HS-27A (cell line): ENCODE measurements around the gene DTD1.

Experiments used
- DNase-seq: peaks from one replicate; pipeline ENCODE4 v3.0.0-alpha.2; 2012; ENCODE audit warnings: low read depth, missing footprints

The DTD1 gene

GRCh38 chr20:18663932-18664331 lies 76.1 kb downstream of the DTD1 start:
- DNase-seq, result no peak

- DNase-seq, result no peak
These were observed 77.3 kb downstream of the DTD1 start for GRCh38 chr20:18665135-18665534.

- DNase-seq, result no peak
These were observed 79.1 kb downstream of the DTD1 start for GRCh38 chr20:18666803-18667415.

DNA sequence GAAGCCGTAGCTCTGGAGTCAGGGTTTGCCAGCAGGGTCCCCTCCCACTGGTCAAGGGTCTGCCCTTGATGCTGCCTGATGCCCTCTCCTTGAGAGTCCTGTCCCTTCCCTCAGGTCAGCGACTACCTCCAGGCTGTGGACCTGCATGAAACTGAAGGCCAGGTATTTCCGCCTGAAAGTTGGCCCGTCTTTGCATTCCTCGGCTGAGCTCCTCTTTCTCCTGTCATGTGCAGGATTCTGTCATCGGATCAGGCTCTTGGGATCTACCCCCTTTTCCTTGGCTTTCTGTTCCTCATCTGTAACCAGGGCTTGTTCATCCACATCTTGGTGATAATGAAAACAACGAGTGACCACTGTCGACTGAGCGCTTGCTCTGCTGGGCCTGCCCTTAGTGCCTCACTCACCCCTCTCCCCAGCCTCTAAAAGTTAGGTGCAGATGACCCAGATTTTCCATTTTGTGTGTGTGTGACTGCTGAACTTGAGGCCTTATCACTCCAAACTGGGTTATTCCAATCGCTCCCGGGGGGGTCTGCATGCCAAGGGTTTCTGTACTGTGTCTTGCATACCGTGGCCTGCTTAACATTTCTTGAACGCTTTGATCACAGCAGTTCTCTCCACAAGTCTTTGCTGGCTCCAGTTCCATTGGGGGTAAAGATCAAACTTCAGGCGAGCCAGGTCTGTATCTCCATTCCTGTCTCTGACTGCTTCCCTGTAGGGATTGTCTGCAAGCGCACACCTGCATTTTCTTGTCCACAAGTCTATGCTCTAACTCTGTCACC lies 81.6 kb downstream of the DTD1 start:
- DNase-seq, result no peak

GRCh38 chr20:18671203-18671710 lies 83.4 kb downstream of the DTD1 start:
- no peak for DNase-seq

DNA sequence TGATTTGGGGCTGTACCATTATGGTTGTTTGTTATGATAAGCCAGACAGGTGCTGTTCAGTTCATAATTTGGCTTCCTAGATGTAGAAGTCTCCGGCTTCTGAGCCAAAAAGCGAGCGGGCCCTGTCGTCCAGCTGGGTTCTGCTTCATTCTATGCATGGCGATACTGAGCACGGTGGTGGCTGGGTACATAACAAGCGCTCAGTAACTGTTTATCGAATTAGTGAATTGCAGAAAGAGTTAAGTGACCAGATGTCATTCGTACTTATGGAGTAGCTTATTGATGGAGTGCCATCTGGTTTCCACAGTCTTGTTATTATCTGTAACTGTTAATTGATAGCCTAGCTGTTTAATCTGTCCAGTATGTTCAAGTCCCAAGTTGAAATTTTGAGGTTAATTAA lies 85.0 kb downstream of the DTD1 start:
- no peak for DNase-seq

- DNase-seq, result no peak
These were observed 88.5 kb downstream of the DTD1 start for GRCh38 chr20:18676396-18676795.

DNA sequence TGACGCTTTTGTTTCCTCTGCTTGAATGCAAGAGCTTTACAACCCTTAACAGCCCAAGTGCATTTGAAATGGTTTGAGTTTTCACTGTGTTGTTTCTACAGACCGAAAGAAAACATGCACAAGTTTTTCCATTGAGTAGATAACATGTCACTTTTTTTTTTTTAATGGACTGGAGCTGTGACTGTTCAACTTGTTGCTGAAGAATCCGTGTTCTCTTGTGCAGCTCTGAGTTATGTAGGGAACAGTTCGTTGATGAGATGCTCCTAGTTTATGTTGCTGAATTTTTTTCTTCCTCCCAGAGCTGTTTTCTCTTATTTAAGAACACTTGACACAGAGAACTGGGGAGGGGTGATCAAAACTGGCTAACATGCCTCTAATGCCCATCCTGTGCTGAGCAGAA lies 89.3 kb downstream of the DTD1 start:
- DNase-seq, result no peak

DNA sequence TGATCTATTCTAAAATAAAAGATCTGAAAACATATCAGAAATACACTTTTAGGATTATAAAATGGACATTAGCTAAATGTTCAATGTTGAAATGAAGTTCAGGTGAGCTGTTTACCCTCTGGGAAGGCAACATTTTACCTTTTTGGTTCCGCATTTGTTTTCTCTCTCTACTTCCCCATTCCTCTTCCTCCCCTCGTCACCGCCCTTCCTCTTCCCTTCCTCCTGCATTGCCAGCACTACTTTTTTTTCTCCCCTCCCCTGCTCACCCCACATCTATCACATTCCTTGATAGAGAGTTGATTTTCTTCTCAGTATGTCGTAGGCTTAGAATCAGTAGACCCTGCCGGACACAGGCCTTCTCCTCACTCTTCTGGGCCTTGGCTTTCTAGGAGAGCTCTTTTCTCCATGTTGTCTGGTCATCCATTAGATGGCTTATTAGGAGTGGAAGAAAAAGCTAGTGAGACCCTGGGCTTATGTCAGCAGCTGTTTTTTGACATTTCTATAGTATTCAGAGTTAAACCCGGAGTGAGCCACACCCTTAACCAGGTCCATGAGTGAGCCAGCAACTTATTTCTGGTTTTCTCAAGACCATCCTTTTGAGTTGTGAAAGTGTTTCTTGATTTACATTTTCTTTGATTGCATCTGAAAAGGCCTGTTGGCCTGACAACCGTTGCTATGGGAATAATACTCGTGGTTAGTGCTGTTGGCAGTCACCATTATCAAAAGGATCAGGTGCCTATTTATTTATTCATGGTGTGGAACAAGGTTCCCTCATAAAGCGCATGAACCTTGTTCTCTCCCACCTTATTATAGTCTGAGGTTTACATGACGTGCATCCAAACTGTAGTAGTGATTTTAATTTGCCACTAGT lies 90.9 kb downstream of the DTD1 start:
- no peak for DNase-seq

DNA sequence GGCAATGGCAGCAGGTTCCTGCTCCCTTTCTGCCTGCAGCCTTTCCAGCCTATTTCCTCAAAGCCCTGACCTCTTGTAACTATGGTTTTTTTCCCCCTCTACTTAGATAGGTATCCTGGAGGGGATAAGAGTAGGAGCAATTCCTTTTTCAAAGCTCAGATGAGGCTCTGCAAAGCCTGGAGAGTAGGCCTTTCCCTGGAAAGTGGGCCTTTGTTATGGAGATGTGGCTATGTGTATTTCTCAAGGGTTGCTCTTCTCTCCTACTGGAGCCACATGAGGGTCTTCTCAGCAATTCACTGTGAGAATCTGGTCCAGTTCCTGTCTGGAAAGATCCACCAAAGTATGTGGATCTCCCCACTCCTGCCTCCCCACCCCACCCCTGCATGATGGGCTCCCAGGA lies 96.0 kb downstream of the DTD1 start:
- DNase-seq, result no peak

GRCh38 chr20:18684775-18685174 lies 96.9 kb downstream of the DTD1 start:
- no peak for DNase-seq

- no peak for DNase-seq
These were observed 97.6 kb downstream of the DTD1 start for GRCh38 chr20:18685406-18685805.

- DNase-seq, result no peak
These were observed 98.8 kb downstream of the DTD1 start for GRCh38 chr20:18686696-18687095.

DNA sequence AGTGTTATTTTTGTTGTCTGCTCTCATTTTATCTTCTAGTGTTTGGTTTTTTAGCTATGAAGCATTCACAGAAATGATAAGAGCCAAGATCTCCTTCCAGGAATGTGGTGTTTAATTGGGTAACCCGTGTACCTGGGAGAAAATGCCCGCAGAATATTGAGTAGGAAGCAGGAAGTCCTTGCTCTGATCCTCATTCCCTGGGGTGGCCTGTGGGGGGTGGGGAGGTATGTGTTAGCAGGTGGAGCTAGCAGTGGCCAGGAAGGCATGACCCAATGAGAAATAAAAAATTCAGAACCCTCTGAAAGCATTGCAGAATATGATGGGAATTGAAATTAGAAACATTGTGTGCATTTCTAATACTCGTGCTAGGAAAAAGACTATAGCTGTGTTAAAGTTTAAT lies 100.8 kb downstream of the DTD1 start:
- DNase-seq, result no peak

GRCh38 chr20:18689557-18689956 lies 101.7 kb downstream of the DTD1 start:
- DNase-seq, result no peak

- DNase-seq, result no peak
These were observed 104.6 kb downstream of the DTD1 start for GRCh38 chr20:18692447-18692846.

GRCh38 chr20:18694071-18694470 lies 106.2 kb downstream of the DTD1 start:
- no peak for DNase-seq

DNA sequence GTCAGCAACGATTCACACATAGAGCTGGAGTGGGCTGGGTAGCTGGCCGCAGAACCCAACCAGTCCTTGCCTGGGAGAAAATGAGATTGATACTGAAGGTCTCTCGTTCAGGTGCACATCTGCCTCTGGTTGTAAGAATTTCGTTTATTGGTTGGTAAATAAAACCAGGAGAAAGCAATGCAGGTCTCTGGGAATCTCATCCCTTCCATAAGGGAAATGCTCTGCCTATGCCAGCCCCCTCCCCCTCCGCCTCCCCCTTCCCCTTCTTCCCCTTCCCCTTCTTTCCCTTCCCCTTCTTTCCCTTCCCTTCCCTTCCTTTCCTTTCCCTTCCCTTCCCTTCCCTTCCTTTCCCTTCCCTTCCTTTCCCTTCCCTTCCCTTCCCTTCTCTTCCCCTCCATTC lies 107.3 kb downstream of the DTD1 start:
- DNase-seq, result no peak

DNA sequence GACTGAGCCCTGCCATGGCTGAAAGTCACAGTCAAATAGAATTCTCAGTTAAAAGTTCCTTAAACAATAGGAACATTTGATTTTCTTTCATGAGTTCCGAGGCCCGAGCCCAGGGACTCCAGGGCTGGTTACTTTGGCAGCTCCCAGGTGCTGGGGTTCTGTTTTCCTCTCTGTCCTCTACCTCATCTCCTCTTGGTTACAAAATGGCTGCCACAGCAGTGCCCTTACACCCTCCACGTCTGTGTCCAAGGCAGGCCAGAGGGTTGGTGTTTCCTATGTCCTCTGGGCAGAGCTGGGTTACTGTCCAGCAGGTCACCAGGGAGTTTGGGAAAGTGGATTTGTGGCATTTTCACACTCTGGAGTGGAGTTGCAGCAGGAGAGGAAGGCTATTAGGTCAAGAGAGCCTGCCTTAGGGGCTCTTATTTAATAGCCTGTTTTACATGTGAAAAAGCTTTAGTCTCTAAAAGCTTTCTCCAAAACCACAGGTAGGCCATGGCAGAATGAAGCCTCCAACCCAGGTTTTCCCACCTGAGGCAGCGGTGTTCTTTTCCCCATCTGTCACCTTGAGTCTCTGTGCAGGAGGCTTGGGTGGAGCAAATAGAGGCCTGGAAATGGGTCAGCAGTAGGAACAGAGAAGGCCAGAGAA lies 111.0 kb downstream of the DTD1 start:
- no peak for DNase-seq

- DNase-seq, result no peak
These were observed 114.1 kb downstream of the DTD1 start for GRCh38 chr20:18701969-18702368.

DNA sequence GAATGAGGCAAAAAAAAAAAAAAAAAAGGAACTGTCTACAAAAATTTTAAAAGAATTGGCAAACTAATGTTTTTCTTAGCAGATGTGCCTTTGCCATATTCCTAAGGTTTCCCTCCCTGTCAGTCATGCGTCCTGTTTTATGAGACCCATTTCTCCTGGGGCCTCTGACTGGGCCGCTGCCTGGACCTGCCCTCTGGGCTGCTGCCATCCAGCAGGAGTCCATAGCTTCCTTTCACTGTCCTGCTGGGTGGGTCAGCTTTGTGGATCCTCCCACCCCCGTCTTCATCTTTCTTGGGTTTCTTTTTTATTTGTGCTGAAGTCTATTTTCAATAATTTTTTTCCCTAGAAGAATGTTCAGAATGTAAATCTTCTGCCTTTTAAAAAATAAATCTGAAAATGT lies 114.9 kb downstream of the DTD1 start:
- DNase-seq, result no peak

GRCh38 chr20:18705490-18705889 lies 117.6 kb downstream of the DTD1 start:
- peak; percentile 81 for DNase-seq
